HG02981 (cell line): ENCODE data around the gene CFAP92.
A peak's percentile ranks its signal among the peaks of the same experiment; 100 is the strongest.

Experiments used
- ATAC-seq: cut with Tn5 transposase; IDR thresholded peaks from one replicate; pipeline ENCODE4 v1.9.1; 2021; ENCODE audit warnings: mild to moderate bottlenecking, moderate library complexity; ENCODE audit not compliant: unreplicated experiment

Gene CFAP92

DNA sequence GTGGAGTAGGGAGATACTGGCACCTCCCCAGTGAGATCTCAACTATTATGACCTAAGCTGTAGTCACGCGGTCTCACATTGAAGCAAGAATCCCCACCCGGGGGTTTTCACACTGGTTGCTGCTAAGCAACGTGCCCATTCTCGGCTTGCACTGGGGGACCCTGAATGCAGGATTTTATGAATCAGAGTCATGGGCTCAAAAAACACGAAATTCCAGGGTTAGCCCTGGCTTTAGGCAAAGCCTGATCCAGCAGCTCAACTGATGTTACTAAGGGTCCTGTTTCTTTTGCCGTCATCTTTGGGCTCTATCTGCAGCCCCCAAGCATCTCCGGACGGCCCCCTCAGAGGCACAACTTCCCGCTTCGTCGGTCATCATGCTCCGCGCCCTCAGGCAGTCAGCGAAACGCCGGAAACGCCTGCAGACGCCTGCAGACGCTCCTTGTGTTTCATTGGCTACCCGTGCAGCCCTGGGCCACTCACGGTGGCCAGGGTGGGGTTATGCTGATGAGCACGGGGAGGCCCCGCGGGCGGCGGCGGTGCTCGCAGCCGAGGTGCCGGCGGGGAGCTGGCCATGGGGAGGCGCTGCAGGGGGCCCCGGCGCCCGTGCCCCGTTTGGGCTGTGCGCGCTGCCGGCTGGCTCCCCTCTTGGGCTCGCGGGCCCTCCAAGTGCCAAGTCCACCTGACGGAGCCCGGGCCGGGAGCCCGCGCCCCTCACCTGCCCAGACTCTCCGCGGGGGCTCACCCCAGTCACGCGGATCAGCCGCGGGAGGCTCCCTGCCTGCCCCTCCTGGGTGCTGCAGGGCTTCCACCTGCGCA is 33.1 kb upstream of the CFAP92 start:
- peak; percentile 99 for ATAC-seq

GRCh38 chr3:129025691-129026435 is 32.0 kb upstream of the CFAP92 start:
- ATAC-seq: no peak

DNA sequence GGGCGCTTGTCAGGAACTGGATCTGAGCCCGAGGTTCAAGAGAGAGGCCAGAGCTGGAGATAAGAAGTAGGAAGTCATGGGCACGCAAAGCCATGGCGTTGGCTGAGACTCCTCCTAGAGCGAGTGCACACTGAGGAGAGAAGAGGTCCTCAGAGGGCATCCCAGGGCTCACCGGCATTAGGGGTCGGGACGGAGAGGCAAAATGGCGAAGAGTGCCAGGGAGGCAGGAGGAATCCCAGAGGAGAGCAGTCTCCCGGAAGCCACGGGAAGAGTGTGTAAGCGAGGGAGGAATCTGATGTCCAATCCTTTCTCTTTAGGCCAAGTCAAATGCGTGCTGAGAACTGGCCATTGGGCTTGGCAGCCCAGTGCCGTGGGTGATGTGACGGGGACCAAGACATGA is 31.2 kb upstream of the CFAP92 start:
- no peak for ATAC-seq

GRCh38 chr3:129023909-129024308 is 30.0 kb upstream of the CFAP92 start:
- no peak for ATAC-seq

DNA sequence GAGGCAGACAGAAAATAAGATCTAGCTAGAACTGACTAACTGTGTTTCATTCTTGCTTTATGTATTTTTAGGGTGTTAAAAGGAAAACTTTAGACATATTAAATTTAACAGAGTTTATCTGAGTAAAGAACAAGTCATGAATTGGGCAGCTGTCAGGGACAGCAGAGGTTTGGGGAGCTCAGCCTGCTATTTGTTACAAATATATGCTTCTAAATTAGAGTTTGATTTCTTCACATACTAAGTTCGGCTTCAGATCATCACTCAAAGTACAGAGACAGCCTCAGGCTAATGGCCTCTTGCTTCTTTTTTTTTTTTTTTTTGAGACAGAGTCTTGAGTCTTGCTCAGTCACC is 29.1 kb upstream of the CFAP92 start:
- no peak for ATAC-seq

DNA sequence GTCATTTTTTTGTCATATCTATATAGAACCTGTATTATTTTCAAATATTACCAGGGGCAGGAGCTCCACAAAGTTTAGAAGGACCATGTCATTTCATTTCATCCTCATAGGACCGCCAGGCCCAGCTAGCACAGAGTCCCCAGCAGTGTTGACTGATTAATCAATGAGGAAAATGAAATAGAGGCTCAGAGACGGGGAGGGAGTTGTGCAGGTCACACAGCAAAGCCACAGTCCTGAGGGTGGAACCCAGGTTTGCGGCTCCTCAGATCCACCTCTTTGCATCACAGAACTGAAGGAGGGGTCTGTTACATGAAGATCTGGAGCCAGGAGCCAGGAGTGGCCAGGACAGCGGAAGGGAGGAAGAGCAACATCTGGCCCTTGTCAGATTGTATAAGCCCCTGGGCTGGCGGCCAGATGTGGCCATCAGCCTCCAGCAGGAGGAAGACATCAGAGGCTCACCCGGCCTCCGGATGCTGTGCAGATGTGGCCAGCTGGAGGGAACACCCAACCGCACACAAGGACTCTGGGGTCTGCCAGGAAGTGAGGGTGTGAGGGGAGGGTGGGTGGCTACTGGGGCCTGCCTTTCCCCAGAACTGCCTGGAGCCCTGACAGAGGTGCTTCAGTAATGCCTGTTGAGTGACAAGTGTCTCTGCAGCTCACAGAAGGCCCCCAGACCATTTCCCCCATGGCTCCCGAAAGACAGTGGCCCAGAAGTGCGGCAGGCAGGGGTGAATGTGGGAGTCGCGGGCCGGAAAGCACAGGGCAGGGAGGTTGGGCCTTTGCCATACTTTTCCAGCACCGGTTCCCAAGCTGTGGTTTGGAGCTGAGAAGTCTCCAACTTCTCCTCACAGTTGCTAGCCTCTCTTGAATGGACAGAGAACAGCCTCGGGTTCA is 28.5 kb upstream of the CFAP92 start:
- no peak for ATAC-seq

DNA sequence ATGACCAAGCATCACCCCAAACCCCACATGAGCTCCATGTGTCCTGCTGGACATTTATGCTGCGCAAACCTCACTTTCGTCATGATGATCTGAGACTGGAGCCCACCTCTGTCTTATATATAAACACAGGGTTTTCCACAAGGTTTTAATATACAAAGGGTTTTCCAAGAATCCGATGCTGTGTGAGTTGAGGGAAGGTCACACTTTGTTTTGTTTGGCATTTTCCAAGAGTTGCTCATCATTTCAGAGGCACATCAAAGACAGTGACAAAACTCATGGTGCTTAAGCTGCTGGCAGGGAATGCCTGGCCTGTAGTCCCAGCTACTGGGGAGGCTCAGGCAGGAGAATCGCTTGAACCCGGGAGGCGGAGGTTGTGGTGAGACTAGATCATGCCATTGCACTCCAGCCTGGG is 27.3 kb upstream of the CFAP92 start:
- ATAC-seq: no peak

DNA sequence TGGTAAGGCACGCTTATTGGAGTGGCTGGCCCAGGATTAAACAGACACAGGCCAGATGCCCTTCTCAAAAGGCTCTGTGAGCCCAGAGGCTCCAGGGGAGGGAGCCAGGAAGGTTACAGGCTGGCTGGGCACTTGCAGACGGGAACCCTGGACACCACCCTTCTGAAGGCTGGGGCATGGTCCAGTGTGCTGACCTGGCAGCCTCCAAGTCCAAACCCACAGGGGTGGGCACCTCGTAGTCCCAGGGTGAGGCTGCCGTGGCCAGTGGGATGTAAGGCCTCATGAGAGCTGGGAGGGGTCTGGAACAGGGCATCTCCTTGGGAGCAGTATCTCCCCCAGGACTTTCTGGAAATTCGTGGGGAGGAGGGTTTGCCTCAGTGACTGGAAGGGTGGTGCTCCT is 26.8 kb upstream of the CFAP92 start:
- no peak for ATAC-seq

- no peak for ATAC-seq
These were observed 25.4 kb upstream of the CFAP92 start for GRCh38 chr3:129019266-129019665.

GRCh38 chr3:129018751-129019150 is 24.9 kb upstream of the CFAP92 start:
- ATAC-seq: no peak

DNA sequence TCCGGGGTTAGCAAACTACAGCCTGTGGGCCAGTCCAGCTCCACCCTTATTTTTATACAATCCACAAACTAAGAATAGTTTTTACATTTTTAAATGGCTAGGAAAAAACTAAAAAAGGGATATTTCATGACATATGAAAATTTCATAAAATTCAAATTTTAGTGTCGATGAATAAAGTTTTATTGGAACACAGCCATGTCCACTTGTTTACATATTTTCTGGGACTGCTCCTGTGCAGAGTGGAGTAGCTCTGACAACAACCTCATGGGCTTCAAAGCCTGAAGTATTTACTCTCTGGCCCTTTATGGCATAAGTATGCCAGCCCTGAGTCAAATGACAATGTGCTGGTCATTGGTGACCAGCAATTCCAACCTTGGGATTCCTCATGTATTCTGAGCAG is 24.4 kb upstream of the CFAP92 start:
- ATAC-seq: no peak

DNA sequence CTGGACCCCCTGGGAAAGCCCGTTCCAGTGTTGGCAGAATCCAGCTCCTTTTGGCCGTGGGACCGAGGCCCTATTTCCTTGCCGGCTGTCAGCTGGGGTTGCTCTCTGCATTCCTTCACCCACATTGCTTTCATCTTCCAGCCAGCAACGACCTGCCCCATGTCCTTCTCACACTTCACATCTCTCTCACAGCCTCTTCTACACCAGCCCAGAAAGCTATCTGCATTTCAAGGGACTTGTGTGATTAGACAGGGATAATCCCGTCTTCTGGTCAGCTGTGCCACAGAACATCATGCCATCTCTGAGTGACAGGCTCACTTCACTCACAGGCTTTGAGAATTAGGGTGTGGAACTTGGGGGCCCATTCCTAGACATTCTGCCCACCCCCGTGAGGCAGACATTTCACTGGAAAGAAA is 23.6 kb upstream of the CFAP92 start:
- no peak for ATAC-seq

DNA sequence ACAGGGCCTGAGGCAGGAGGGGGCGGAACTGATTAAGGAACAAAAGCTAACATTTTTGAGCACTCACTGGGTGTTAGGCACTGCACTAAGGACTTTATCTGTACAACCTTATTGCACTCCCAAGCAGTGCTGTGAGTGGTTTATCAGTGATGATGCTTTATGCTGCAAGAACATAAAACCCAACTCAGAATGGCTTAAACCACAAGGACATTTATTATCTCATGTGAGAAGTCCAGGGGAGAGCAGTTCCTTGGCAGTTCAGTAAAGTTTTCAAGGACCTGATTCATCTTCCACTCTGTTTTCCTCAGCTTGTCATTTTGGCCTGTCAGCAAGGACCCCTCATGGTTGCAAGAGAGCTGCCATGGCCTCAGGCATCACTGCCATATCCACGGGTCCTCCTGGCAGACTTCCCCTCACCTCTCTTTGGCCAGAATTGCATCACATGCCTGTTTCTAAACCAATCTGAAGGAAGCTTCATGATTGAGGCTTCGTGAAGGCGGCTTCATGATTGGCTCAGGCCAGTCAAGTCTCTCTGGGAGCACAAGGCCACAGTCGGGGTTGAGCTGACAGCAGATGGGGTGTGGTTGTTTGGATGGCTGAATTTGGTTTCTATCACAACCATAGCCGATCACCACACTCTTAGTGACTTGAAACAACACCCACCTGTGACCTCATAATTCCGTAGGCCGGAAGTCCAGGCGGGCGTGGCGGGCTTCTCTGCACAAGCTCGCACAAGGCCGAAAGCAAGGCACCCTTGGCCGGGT is 23.0 kb upstream of the CFAP92 start:
- peak; percentile 75 for ATAC-seq

DNA sequence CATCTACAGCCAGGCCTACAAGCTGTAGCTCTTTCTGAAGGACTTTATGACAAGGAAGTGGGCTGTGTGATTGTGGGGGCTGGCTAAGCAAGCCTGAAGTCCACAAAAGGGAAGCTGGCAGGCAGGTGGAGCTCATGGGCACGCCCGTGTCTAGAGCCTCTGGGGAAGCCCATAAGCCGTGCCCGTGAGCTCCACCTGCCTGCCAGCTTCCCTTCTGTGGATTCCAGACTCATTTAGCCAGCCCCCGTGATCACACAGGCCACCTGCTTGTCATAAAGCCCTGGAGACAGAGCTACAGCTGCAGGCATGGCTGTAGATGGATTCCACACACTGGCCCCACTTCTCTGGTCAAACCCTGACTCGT is 22.5 kb upstream of the CFAP92 start:
- no peak for ATAC-seq

- no peak for ATAC-seq
These were observed 21.7 kb upstream of the CFAP92 start for GRCh38 chr3:129015388-129016105.

GRCh38 chr3:129014793-129015345 is 21.0 kb upstream of the CFAP92 start:
- ATAC-seq: no peak

DNA sequence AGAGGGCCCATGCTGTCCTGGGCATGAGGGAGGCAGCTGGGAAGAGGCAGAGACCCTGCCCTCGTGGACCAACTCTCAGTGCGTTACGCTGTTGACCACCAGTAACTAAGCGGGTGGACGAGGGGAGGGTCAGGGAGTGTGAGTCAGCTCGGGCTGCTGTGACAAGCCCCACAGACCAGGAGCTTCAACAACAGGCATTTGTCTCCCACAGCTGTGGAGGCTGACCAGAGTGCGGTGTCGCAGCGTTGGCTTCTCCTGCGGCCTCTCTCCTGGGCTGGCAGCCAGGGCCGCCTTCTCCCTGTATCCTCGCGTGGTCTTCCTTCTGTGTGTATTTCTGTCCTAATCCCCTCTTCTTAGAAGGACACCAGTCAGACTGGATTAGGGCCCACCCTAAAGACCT is 20.3 kb upstream of the CFAP92 start:
- no peak for ATAC-seq

- ATAC-seq: no peak
These were observed 19.6 kb upstream of the CFAP92 start for GRCh38 chr3:129013491-129013891.

- ATAC-seq: no peak
These were observed 16.6 kb upstream of the CFAP92 start for GRCh38 chr3:129010310-129010956.
